ENCODE results near the gene CALU.
A peak's percentile ranks its signal among the peaks of the same experiment; 100 is the strongest.

CALU gene

GRCh38 chr7:128790315-128791041 lies 51.3 kb downstream of the CALU start:
- no peak for DNase-seq

- DNase-seq, result no peak
Observed at GRCh38 chr7:128791121-128791971, 52.2 kb downstream of the CALU start, which contains the start of gene CCDC136. Gene CCDC136, plus strand, starts transcription at chr7:128791968. Its CDS starts 444 bp downstream, at chr7:128792412.

GRCh38 chr7:128791972-128792327 lies 52.8 kb downstream of the CALU start:
- no peak for DNase-seq

- no peak for DNase-seq
Observed at GRCh38 chr7:128792471-128793180, 53.5 kb downstream of the CALU start.

- DNase-seq, result no peak
Observed at GRCh38 chr7:128793181-128793547, 54.0 kb downstream of the CALU start.

- DNase-seq, result no peak
Observed at GRCh38 chr7:128794020-128794419, 54.9 kb downstream of the CALU start.

GRCh38 chr7:128794436-128794835 lies 55.3 kb downstream of the CALU start:
- no peak for DNase-seq

- DNase-seq, result no peak
Observed at GRCh38 chr7:128795129-128795528, 56.0 kb downstream of the CALU start.

- no peak for DNase-seq
Observed at GRCh38 chr7:128796327-128796726, 57.2 kb downstream of the CALU start.

- no peak for DNase-seq
Observed at GRCh38 chr7:128799451-128799850, 60.3 kb downstream of the CALU start.

GRCh38 chr7:128800567-128800966 lies 61.4 kb downstream of the CALU start:
- DNase-seq, result no peak

- no peak for DNase-seq
Observed at GRCh38 chr7:128801003-128801402, 61.8 kb downstream of the CALU start.

- DNase-seq, result no peak
Observed at GRCh38 chr7:128801667-128802418, 62.7 kb downstream of the CALU start.

GRCh38 chr7:128804484-128804883 lies 65.3 kb downstream of the CALU start:
- DNase-seq, result no peak

- no peak for DNase-seq
Observed at GRCh38 chr7:128805225-128805624, 66.1 kb downstream of the CALU start.

GRCh38 chr7:128807191-128807590 lies 68.0 kb downstream of the CALU start:
- DNase-seq, result no peak

- no peak for DNase-seq
Observed at GRCh38 chr7:128809363-128809762, 70.2 kb downstream of the CALU start.

GRCh38 chr7:128810473-128810872 lies 71.3 kb downstream of the CALU start:
- no peak for DNase-seq

- DNase-seq, result no peak
Observed at GRCh38 chr7:128810997-128811396, 71.8 kb downstream of the CALU start.

- peak; percentile 85 for DNase-seq
Observed at GRCh38 chr7:128811631-128812430, 72.7 kb downstream of the CALU start.

- peak; percentile 85 for DNase-seq
Observed at GRCh38 chr7:128812514-128813168, 73.5 kb downstream of the CALU start.
